Nephron (organoid): ENCODE data around the gene FAM89B.

Experiments
- H3K27ac Mint-ChIP-seq, 3 experiments: 2 replicates each; pipeline ENCODE4 v1.8.0; 2020; ENCODE audit warnings: mixed read lengths in 3 of 3, mild to moderate bottlenecking in 2 of 3, moderate library complexity in 1 of 3
- H3K27me3 Mint-ChIP-seq: 2 replicates; pipeline ENCODE4 v1.8.0; 2021; ENCODE audit warnings: low read depth, mild to moderate bottlenecking, moderate library complexity, mixed read lengths
- H3K36me3 Mint-ChIP-seq: 2 replicates; pipeline ENCODE4 v1.8.0; 2020; ENCODE audit warnings: low read depth, mixed read lengths
- H3K4me1 Mint-ChIP-seq: 2 replicates; pipeline ENCODE4 v1.8.0; 2020; ENCODE audit warnings: mixed read lengths
- H3K4me3 Mint-ChIP-seq, 3 experiments: 2 replicates each; pipeline ENCODE4 v1.8.0; 2020; ENCODE audit warnings: mild to moderate bottlenecking in 3 of 3, mixed read lengths in 3 of 3, moderate library complexity in 2 of 3
- H3K9me3 Mint-ChIP-seq: 2 replicates; pipeline ENCODE4 v1.8.0; 2020; ENCODE audit warnings: mixed read lengths
- CTCF ChIP-seq, 3 experiments: fragments of 200-600 bp; sonication (generic); IDR thresholded peaks; one replicate each; pipeline ENCODE4 v1.5.0; 2021; ENCODE audit warnings: antibody characterized with exemption in 3 of 3; ENCODE audit not compliant: unreplicated experiment in 3 of 3

FAM89B gene

GRCh38 chr11:65538232-65538914 lies 34.0 kb upstream of the FAM89B start:
- Mint-ChIP-seq H3K4me1 (peaks cover 16% of the 10 kb centered on the region), H3K4me3 (peak overlapping the region in 1 of 3 experiments; percentile 37), H3K9me3 (no peaks in the 10 kb centered on the region)

GRCh38 chr11:65538915-65539743 lies 33.2 kb upstream of the FAM89B start:
- H3K27me3 Mint-ChIP-seq, result peaks cover 17% of the 10 kb centered on the region
- no peak overlapping the region for H3K27ac Mint-ChIP-seq
- peaks cover 16% of the 10 kb centered on the region for H3K4me1 Mint-ChIP-seq
- H3K4me3 Mint-ChIP-seq, result peak overlapping the region in 2 of 3 experiments; percentile 35 to 43
- H3K9me3 Mint-ChIP-seq, result no peaks in the 10 kb centered on the region
- TF ChIP-seq CTCF (IDR thresholded peaks at IDR 0.05; ENCODE audit: unreplicated experiment in 3 of 3), result no peak
- peaks cover 32% of the 10 kb centered on the region for H3K36me3 Mint-ChIP-seq

More at GRCh38 chr11:65538232-65538914, 34.0 kb upstream of the FAM89B start:
- no peak overlapping the region for H3K27ac Mint-ChIP-seq
- peaks cover 17% of the 10 kb centered on the region for H3K27me3 Mint-ChIP-seq
- peaks cover 32% of the 10 kb centered on the region for H3K36me3 Mint-ChIP-seq
- TF ChIP-seq CTCF (IDR thresholded peaks at IDR 0.05; ENCODE audit: unreplicated experiment in 3 of 3), result no peak

GRCh38 chr11:65539744-65540289 lies 32.5 kb upstream of the FAM89B start:
- TF ChIP-seq CTCF (IDR thresholded peaks at IDR 0.05; ENCODE audit: unreplicated experiment in 3 of 3), result peak in 2 of 3 experiments; percentile 44 to 47
- H3K27ac Mint-ChIP-seq, result peak overlapping the region in 1 of 3 experiments; percentile 70
- no peaks in the 10 kb centered on the region for H3K9me3 Mint-ChIP-seq
- H3K4me1 Mint-ChIP-seq, result peaks cover 16% of the 10 kb centered on the region
- peaks cover 21% of the 10 kb centered on the region for H3K27me3 Mint-ChIP-seq
- H3K4me3 Mint-ChIP-seq, result peak overlapping the region; percentile 74 to 83 (median 78)
- peaks cover 31% of the 10 kb centered on the region for H3K36me3 Mint-ChIP-seq

- H3K36me3 Mint-ChIP-seq, result peaks cover 34% of the 10 kb centered on the region
- peaks cover 26% of the 10 kb centered on the region for H3K27me3 Mint-ChIP-seq
- H3K27ac Mint-ChIP-seq, result peak overlapping the region; percentile 51 to 70 (median 69)
- H3K4me3 Mint-ChIP-seq, result peak overlapping the region; percentile 74 to 83 (median 78)
- H3K9me3 Mint-ChIP-seq, result no peaks in the 10 kb centered on the region
- peaks cover 16% of the 10 kb centered on the region for H3K4me1 Mint-ChIP-seq
- TF ChIP-seq CTCF (IDR thresholded peaks at IDR 0.05; ENCODE audit: unreplicated experiment in 3 of 3), result peak; percentile 63 to 82 (median 73)
Observed at GRCh38 chr11:65540290-65541092, 31.8 kb upstream of the FAM89B start.

GRCh38 chr11:65541093-65541982 lies 31.0 kb upstream of the FAM89B start:
- Mint-ChIP-seq H3K36me3 (peaks cover 36% of the 10 kb centered on the region), H3K27me3 (peaks cover 34% of the 10 kb centered on the region), H3K4me1 (peaks cover 22% of the 10 kb centered on the region), H3K9me3 (no peaks in the 10 kb centered on the region), H3K4me3 (peak overlapping the region; percentile 74 to 77 (median 75)), H3K27ac (peak overlapping the region; percentile 63 to 69 (median 63))
- TF ChIP-seq CTCF (IDR thresholded peaks at IDR 0.05; ENCODE audit: unreplicated experiment in 3 of 3), result no peak
